HepG2 (cell line): ENCODE measurements around the gene GRB7. TPM values are rescaled to one million over a fixed set of nuclear protein-coding genes. Genes with fewer than 3 reads are reported as not detected.
A peak's percentile ranks its signal among the peaks of the same experiment; 100 is the strongest.

Experiments used
- ATAC-seq: fragments of 200-7000 bp; cut with Tn5 transposase; 3 replicates; pipeline ENCODE4 v1.9.1; 2020; ENCODE audit warnings: mild to moderate bottlenecking, moderate library complexity
- BruUV-seq: library from RNA; stranded (reverse); fragments of 400-500 nt; replicated peaks from 2 replicates; lab custom pipeline; 2021; lab: Mats Ljungman, UMichigan
- CTCF ChIA-PET: fragments of 300-600 bp; formaldehyde crosslinking; extraction: SDS; loops from one replicate; lab custom pipeline; 2021; ENCODE audit warnings: low total read pairs, inconsistent platforms, low intra/inter-chr PET ratio; lab: Yijun Ruan, JAX
- POLR2A ChIA-PET: fragments of 350-600 bp; sonication (Branson Sonifier 250); formaldehyde crosslinking; loops from one replicate; lab custom pipeline; 2020; ENCODE audit warnings: antibody characterized with exemption, inconsistent platforms; lab: Yijun Ruan, JAX
- DNase-seq: peaks from one replicate; pipeline ENCODE4 v3.0.0-alpha.2; 2015; ENCODE audit warnings: low spot score
- FAIRE-seq: peaks from 3 replicates; lab custom pipeline; 2011; peaks lifted over from hg19 to GRCh38; lab: Jason Lieb, UNC
- H2AFZ ChIP-seq: one replicate; pipeline ENCODE4 v1.6.1; 2011; ENCODE audit warnings: low read length, inconsistent platforms
- H3K27ac ChIP-seq: fragments of 300-600 bp; 3 replicates; pipeline ENCODE4 v1.8.0; 2011; ENCODE audit warnings: mixed run types, mild to moderate bottlenecking, mixed read lengths, low read length, inconsistent platforms; ENCODE audit not compliant: insufficient read depth; ENCODE audit errors: extremely low read length
- H3K27me3 ChIP-seq, 2 experiments: fragments of 200-600 bp in 1 of 2; 2 replicates in 1 of 2; 3 replicates in 1 of 2; pipeline versions ENCODE4 v1.6.0 to v1.8.0; 2011; ENCODE audit warnings: low read length in 2 of 2, mild to moderate bottlenecking in 2 of 2, moderate library complexity in 2 of 2, inconsistent platforms in 1 of 2; ENCODE audit not compliant: insufficient read depth in 2 of 2, control insufficient read depth in 1 of 2
- H3K36me3 ChIP-seq, 2 experiments: fragments of 200-600 bp in 1 of 2; replicated peaks in 1 of 2; 2 replicates in 1 of 2; 3 replicates in 1 of 2; pipeline versions ENCODE4 v1.5.1 to v1.8.0; 2011; ENCODE audit warnings: low read length in 2 of 2, inconsistent platforms in 1 of 2; ENCODE audit not compliant: insufficient read depth in 2 of 2, control insufficient read depth in 1 of 2
- H3K4me1 ChIP-seq: 2 replicates; pipeline ENCODE4 v1.5.1; 2012; ENCODE audit warnings: low read length, inconsistent platforms; ENCODE audit not compliant: insufficient read depth
- H3K4me2 ChIP-seq: 2 replicates; pipeline ENCODE4 v1.6.0; 2011; ENCODE audit warnings: low read depth, low read length, inconsistent platforms
- H3K4me3 ChIP-seq, 3 experiments: fragments of 200-600 bp in 1 of 3; sonication (generic), shearing (Covaris generic) in 1 of 3; replicated peaks in 1 of 3; 2 replicates each; pipeline ENCODE4 v1.5.1; 2011 to 2016; ENCODE audit warnings: low read length in 3 of 3, inconsistent platforms in 2 of 3, low read depth in 2 of 3, mild to moderate bottlenecking in 2 of 3, control low read depth in 1 of 3, mixed read lengths in 1 of 3; ENCODE audit not compliant: insufficient read depth in 1 of 3
- H3K79me2 ChIP-seq: one replicate; pipeline ENCODE4 v1.6.1; 2011; ENCODE audit warnings: low read length, inconsistent platforms; ENCODE audit not compliant: insufficient read depth
- H3K9ac ChIP-seq: 2 replicates; pipeline ENCODE4 v1.6.0; 2011; ENCODE audit warnings: mild to moderate bottlenecking, low read depth, low read length, inconsistent platforms; ENCODE audit not compliant: insufficient read depth
- H3K9me3 ChIP-seq: 2 replicates; pipeline ENCODE4 v1.5.1; 2012; ENCODE audit warnings: mild to moderate bottlenecking, low read length
- H4K20me1 ChIP-seq: 2 replicates; pipeline ENCODE4 v1.6.0; 2011; ENCODE audit warnings: inconsistent platforms, mild to moderate bottlenecking, low read length, moderate library complexity; ENCODE audit not compliant: insufficient read depth
- SIN3A ChIP-seq: IDR thresholded peaks from 2 replicates; pipeline ENCODE4 v1.6.1; 2011; ENCODE audit warnings: low read depth, mild to moderate bottlenecking, control low read depth, low read length, borderline replicate concordance
- ZFP37 ChIP-seq: sonication (generic); formaldehyde crosslinking; IDR thresholded peaks from 2 replicates; pipeline ENCODE4 v1.4.0; 2020; ENCODE audit warnings: missing genetic modification reagents, borderline replicate concordance
- ZNF768 ChIP-seq: sonication (generic); formaldehyde crosslinking; IDR thresholded peaks from 2 replicates; pipeline ENCODE4 v1.4.0; 2020; ENCODE audit warnings: missing genetic modification reagents
- WGBS: methylation state at CpG from one replicate; pipeline ENCODE4 v1.1.6; 2017; ENCODE audit warnings: low lambda C conversion rate; 5-methylcytosine and 5-hydroxymethylcytosine counted together
- in situ Hi-C: cut with HindIII; loops from 2 replicates; pipeline ENCODE4 v1.10.0; 2017; ENCODE audit warnings: low pct_unique_long_range_greater_than_20kb; ENCODE audit not compliant: extremely low pct_ligation_motif_present
- intact Hi-C: fragments of 100-400 bp; cut with micrococcal nuclease; formaldehyde crosslinking; loops from one replicate; pipeline ENCODE4 v1.10.0; 2022; ENCODE audit not compliant: unreplicated experiment
- polyA plus RNA-seq, 8 experiments: library from polyadenylated mRNA; depleted of rRNA in 3 of 8; stranded (reverse) in 7 of 8; unstranded in 1 of 8; fragments of >200 nt; fragmentation: Illumina TruSeq in 4 of 8; extraction: Trizol in 4 of 8; gene quantifications; 2 replicates each; pipeline versions ENCODE4 v1.2.1 to v1.2.3, GENCODE V29; 2011 to 2016; ENCODE audit warnings: low read depth in 4 of 8, missing spikeins in 1 of 8, mixed read lengths in 1 of 8; ENCODE audit not compliant: insufficient read depth in 1 of 8
- total RNA-seq, 5 experiments: library from RNA; depleted of rRNA; stranded (reverse); fragments of >200 nt; fragmentation: Illumina TruSeq; extraction: Trizol; gene quantifications; 2 replicates each; pipeline ENCODE4 v1.2.3, GENCODE V29; 2016; ENCODE audit warnings: low read depth in 1 of 5
- TF ChIP-seq, protein P1 (sequence below): sonication (generic); formaldehyde crosslinking; IDR thresholded peaks from 2 replicates; pipeline ENCODE4 v1.5.0; 2020; ENCODE audit warnings: missing genetic modification reagents, mild to moderate bottlenecking, borderline replicate concordance
- TF ChIP-seq, protein P2 (sequence below): sonication (generic); formaldehyde crosslinking; IDR thresholded peaks from 2 replicates; pipeline ENCODE4 v1.4.0; 2020; ENCODE audit warnings: missing genetic modification reagents, borderline replicate concordance

Gene GRB7
- total and polyA plus RNA-seq, 2 of the 13 experiments (the other 11 are each of a cell fraction or from before 2014, with no cell fraction given): 60.2 to 77.7 TPM

DNA sequence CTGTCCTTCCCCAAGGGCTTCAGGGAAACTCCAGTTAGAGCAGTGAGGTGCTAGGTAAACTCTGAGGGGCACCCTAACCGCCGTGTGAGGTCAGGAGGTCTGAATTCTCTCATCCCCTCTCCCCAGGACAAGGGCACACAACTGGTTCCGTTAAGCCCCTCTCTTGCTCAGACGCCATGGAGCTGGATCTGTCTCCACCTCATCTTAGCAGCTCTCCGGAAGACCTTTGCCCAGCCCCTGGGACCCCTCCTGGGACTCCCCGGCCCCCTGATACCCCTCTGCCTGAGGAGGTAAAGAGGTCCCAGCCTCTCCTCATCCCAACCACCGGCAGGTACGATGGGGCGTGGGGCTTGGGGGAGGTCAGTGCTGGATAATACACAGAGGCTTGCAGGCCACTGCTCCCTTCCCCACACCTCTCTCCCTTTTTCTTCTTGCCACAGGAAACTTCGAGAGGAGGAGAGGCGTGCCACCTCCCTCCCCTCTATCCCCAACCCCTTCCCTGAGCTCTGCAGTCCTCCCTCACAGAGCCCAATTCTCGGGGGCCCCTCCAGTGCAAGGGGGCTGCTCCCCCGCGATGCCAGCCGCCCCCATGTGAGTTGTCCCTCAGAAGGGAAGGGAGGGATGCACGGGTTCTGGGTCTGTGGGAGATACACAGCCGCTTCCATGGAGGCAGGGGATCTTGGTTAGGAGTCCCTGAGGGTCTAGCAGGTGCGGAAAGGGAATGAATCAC is 4.6 kb downstream of the GRB7 start:
- intact Hi-C loops: no loop called here
- Histone ChIP-seq H3K27ac (peak overlapping the region; percentile 97), H3K79me2 (peaks cover 38% of the 10 kb centered on the region), H2AFZ (no peak overlapping the region), H3K4me3 (no peak overlapping the region), H3K9me3 (no peaks in the 10 kb centered on the region), H3K4me1 (peaks cover 24% of the 10 kb centered on the region), H3K36me3 (peaks cover 43 to 52% of the 10 kb centered on the region in 2 experiments), H4K20me1 (peaks cover 7% of the 10 kb centered on the region; the same call in 1 of the 2 replicates), H3K27me3 (no peaks in the 10 kb centered on the region; a peak in 1 of 5 replicates), H3K9ac (no peak overlapping the region), H3K4me2 (no peak overlapping the region)
- in situ Hi-C loops: no loop called here
- BruUV-seq: no TSS peak
- no peak for FAIRE-seq
- TF ChIP-seq ZFP37 (CRISPR knock-in tag) (no peak), SIN3A (no peak), ZNF768 (0 out of 2 replicates have a peak, but pooled peaks have one; percentile 3)
- TF ChIP-seq, protein P1, sequence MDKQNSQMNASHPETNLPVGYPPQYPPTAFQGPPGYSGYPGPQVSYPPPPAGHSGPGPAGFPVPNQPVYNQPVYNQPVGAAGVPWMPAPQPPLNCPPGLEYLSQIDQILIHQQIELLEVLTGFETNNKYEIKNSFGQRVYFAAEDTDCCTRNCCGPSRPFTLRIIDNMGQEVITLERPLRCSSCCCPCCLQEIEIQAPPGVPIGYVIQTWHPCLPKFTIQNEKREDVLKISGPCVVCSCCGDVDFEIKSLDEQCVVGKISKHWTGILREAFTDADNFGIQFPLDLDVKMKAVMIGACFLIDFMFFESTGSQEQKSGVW (CRISPR knock-in tag): no peak
- TF ChIP-seq, protein P2, sequence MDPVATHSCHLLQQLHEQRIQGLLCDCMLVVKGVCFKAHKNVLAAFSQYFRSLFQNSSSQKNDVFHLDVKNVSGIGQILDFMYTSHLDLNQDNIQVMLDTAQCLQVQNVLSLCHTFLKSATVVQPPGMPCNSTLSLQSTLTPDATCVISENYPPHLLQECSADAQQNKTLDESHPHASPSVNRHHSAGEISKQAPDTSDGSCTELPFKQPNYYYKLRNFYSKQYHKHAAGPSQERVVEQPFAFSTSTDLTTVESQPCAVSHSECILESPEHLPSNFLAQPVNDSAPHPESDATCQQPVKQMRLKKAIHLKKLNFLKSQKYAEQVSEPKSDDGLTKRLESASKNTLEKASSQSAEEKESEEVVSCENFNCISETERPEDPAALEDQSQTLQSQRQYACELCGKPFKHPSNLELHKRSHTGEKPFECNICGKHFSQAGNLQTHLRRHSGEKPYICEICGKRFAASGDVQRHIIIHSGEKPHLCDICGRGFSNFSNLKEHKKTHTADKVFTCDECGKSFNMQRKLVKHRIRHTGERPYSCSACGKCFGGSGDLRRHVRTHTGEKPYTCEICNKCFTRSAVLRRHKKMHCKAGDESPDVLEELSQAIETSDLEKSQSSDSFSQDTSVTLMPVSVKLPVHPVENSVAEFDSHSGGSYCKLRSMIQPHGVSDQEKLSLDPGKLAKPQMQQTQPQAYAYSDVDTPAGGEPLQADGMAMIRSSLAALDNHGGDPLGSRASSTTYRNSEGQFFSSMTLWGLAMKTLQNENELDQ: no peak
- POLR2A ChIA-PET: no interaction called here
- WGBS: 95% methylated on average over 18 of the region's 18 CpGs
- DNase-seq: no peak
- no peak for ATAC-seq
- CTCF ChIA-PET: no interaction called here
